K562 (cell line): ENCODE results near the gene TMEM89. TPM values are rescaled to one million over a fixed set of nuclear protein-coding genes. Genes with fewer than 3 reads are reported as not detected.

Source experiments
- ATF1 ChIP-seq, 2 experiments: fragments of 450-650 bp in 1 of 2; IDR thresholded peaks; 2 replicates each; pipeline ENCODE4 v1.6.1; 2016; ENCODE audit warnings: missing compliant biosample characterization in 1 of 2, missing genetic modification characterization in 1 of 2
- ERF ChIP-seq: fragments of 450-650 bp; formaldehyde crosslinking; IDR thresholded peaks from 2 replicates; pipeline ENCODE4 v1.4.0; 2020; ENCODE audit warnings: mild to moderate bottlenecking, mixed read lengths
- MCM7 ChIP-seq, 2 experiments: fragments of 450-650 bp; IDR thresholded peaks; 2 replicates each; pipeline ENCODE4 v1.6.1; 2016 to 2018
- RBBP5 ChIP-seq: fragments of 200-600 bp; sonication (generic); IDR thresholded peaks from 2 replicates; pipeline ENCODE4 v1.6.1; 2012; ENCODE audit warnings: borderline replicate concordance, mild to moderate bottlenecking, low read length, control low read depth, inconsistent platforms; ENCODE audit not compliant: insufficient read depth, poor library complexity, severe bottlenecking
- SMAD1 ChIP-seq: fragments of 150-350 bp; IDR thresholded peaks from 2 replicates; pipeline ENCODE4 v1.6.1; 2014; ENCODE audit warnings: low read length, low read depth; ENCODE audit not compliant: partially characterized antibody
- ZC3H4 ChIP-seq: sonication (generic); formaldehyde crosslinking; IDR thresholded peaks from 2 replicates; pipeline ENCODE4 v1.9.0; 2021; ENCODE audit warnings: missing genetic modification reagents, borderline replicate concordance
- ZFP30 ChIP-seq: fragments of 250-450 bp; sonication (Bioruptor Pico); IDR thresholded peaks from 2 replicates; pipeline ENCODE4 v1.8.0; 2022; ENCODE audit warnings: moderate library complexity, mild to moderate bottlenecking, inconsistent platforms, borderline replicate concordance
- ZFX ChIP-seq: sonication (generic); formaldehyde crosslinking; IDR thresholded peaks from 2 replicates; pipeline ENCODE4 v1.8.0; 2022; ENCODE audit warnings: mild to moderate bottlenecking, missing genetic modification reagents, moderate library complexity
- ZNF696 ChIP-seq: fragments of 250-450 bp; sonication (Bioruptor Pico); conservative IDR thresholded peaks from 2 replicates; pipeline ENCODE4 v1.4.0; 2020; ENCODE audit warnings: mild to moderate bottlenecking, moderate library complexity
- polyA plus RNA-seq, 8 experiments: library from polyadenylated mRNA; depleted of rRNA in 4 of 8; stranded (reverse) in 5 of 8; unstranded in 3 of 8; fragments of >200 nt; fragmentation: Nextera tagmentation in 2 of 8; fragmentation: Illumina TruSeq in 1 of 8; extraction: Ambion mirVana in 2 of 8; extraction: Trizol in 1 of 8; gene quantifications; 2 replicates each; pipeline versions ENCODE4 v1.2.1 to v1.2.3, GENCODE V29; 2011 to 2014; ENCODE audit warnings: inconsistent platforms in 1 of 8, missing spikeins in 1 of 8
- total RNA-seq, 7 experiments: library from RNA; depleted of rRNA in 6 of 7; stranded (reverse); fragments of >200 nt in 6 of 7; fragmentation: Illumina TruSeq in 2 of 7; extraction: Trizol in 2 of 7; gene quantifications; 2 replicates each; pipeline versions ENCODE4 v1.2.1 to v1.2.3, GENCODE V29; 2011 to 2021; ENCODE audit warnings: low replicate concordance in 1 of 7
- TF ChIP-seq, protein P1 (sequence below), 2 experiments: fragments of 450-650 bp in 1 of 2; sonication (generic) in 1 of 2; formaldehyde crosslinking in 1 of 2; IDR thresholded peaks; 2 replicates each; pipeline versions ENCODE4 v1.7.1 to v1.9.0; 2016 to 2022; ENCODE audit warnings: inconsistent platforms in 1 of 2, mild to moderate bottlenecking in 1 of 2, missing genetic modification reagents in 1 of 2
- TF ChIP-seq, protein P2 (sequence below): fragments of 450-650 bp; formaldehyde crosslinking; IDR thresholded peaks from 2 replicates; pipeline ENCODE4 v1.4.0; 2022; ENCODE audit warnings: mild to moderate bottlenecking, moderate library complexity
- TF ChIP-seq, protein P3 (sequence below), 2 experiments: IDR thresholded peaks; 2 replicates each; pipeline ENCODE4 v1.6.1; 2011; ENCODE audit warnings: borderline replicate concordance in 1 of 2, control low read depth in 1 of 2, low read depth in 1 of 2, low read length in 1 of 2, mild to moderate bottlenecking in 1 of 2, mixed read lengths in 1 of 2, moderate library complexity in 1 of 2; ENCODE audit not compliant: insufficient read depth in 1 of 2, insufficient read length in 1 of 2, poor library complexity in 1 of 2, severe bottlenecking in 1 of 2; ENCODE audit errors: extremely low read depth in 1 of 2

Gene TMEM89
- total and polyA plus RNA-seq, 9 of the 15 experiments (the other 6 are each of a cell fraction or from before 2014, with no cell fraction given), result not detected

DNA sequence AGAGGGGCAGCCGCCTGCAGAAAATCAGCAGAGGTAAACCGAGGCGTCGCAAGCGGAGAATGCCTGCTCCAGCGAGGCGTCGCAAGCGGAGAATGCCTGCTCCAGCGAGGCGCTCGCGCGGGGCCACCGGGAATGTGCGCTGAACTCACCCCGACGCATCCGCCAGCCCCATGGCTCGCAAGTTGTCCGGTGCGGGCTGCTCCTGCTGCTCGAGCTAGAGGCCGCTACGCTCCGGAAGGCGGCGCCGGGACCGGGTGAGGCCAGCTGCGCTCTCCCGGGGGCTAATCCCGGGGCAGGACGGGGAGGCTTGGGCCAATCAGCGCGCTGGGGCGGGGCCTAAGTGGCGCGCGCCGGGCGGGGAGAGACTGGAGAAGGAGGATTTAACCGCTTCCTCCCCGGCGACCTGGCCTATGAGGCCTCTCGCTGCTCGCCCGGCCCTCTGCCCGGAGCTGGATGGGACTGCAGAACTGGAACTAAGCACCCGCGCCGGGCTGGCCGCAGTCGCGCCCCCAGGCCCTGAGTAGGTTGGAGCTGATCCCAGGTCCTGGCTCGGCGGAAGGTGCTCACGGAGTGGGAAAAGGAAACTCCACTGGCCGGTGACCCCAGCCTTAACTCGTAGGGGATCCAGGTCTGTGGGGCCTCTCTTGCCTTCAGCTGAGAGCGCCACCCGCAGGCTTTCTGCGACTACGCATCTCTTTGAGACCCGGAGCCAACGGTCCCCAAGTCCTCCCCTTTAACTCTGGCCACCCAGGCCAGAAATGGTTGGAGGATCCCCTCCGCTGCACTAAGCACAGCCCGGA is 13.9 kb upstream of the TMEM89 start, which contains the start of gene SLC26A6 (continued):
- TF ChIP-seq, protein P1, sequence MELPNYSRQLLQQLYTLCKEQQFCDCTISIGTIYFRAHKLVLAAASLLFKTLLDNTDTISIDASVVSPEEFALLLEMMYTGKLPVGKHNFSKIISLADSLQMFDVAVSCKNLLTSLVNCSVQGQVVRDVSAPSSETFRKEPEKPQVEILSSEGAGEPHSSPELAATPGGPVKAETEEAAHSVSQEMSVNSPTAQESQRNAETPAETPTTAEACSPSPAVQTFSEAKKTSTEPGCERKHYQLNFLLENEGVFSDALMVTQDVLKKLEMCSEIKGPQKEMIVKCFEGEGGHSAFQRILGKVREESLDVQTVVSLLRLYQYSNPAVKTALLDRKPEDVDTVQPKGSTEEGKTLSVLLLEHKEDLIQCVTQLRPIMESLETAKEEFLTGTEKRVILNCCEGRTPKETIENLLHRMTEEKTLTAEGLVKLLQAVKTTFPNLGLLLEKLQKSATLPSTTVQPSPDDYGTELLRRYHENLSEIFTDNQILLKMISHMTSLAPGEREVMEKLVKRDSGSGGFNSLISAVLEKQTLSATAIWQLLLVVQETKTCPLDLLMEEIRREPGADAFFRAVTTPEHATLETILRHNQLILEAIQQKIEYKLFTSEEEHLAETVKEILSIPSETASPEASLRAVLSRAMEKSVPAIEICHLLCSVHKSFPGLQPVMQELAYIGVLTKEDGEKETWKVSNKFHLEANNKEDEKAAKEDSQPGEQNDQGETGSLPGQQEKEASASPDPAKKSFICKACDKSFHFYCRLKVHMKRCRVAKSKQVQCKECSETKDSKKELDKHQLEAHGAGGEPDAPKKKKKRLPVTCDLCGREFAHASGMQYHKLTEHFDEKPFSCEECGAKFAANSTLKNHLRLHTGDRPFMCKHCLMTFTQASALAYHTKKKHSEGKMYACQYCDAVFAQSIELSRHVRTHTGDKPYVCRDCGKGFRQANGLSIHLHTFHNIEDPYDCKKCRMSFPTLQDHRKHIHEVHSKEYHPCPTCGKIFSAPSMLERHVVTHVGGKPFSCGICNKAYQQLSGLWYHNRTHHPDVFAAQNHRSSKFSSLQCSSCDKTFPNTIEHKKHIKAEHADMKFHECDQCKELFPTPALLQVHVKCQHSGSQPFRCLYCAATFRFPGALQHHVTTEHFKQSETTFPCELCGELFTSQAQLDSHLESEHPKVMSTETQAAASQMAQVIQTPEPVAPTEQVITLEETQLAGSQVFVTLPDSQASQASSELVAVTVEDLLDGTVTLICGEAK (IDR thresholded peaks at IDR 0.05), result no peak
- TF ChIP-seq, protein P1 (CRISPR knock-in tag; IDR thresholded peaks at IDR 0.05), result no peak
- TF ChIP-seq ZNF696 (CRISPR knock-in tag) (no peak), ZC3H4 (CRISPR knock-in tag) (no peak), SMAD1 (no peak), ZFX (CRISPR knock-in tag) (peak; percentile 84), ZFP30 (CRISPR knock-in tag) (no peak), RBBP5 (peak; percentile 84), MCM7 (IDR thresholded peaks at IDR 0.05) (no peak), ATF1 (CRISPR knock-in tag; IDR thresholded peaks at IDR 0.05) (no peak), ATF1 (tag; IDR thresholded peaks at IDR 0.05) (peak; percentile 45), ERF (CRISPR knock-in tag) (no peak)
- TF ChIP-seq, protein P2, sequence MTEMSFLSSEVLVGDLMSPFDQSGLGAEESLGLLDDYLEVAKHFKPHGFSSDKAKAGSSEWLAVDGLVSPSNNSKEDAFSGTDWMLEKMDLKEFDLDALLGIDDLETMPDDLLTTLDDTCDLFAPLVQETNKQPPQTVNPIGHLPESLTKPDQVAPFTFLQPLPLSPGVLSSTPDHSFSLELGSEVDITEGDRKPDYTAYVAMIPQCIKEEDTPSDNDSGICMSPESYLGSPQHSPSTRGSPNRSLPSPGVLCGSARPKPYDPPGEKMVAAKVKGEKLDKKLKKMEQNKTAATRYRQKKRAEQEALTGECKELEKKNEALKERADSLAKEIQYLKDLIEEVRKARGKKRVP (CRISPR knock-in tag), result no peak
- TF ChIP-seq, protein P3, sequence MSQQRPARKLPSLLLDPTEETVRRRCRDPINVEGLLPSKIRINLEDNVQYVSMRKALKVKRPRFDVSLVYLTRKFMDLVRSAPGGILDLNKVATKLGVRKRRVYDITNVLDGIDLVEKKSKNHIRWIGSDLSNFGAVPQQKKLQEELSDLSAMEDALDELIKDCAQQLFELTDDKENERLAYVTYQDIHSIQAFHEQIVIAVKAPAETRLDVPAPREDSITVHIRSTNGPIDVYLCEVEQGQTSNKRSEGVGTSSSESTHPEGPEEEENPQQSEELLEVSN (IDR thresholded peaks at IDR 0.05; ENCODE audit: borderline replicate concordance in 1 of 2, extremely low read depth in 1 of 2, insufficient read depth in 1 of 2, insufficient read length in 1 of 2, low read depth in 1 of 2, low read length in 1 of 2, poor library complexity in 1 of 2, severe bottlenecking in 1 of 2), result no peak
